Measurements from ENCODE around the gene AARSD1.
"Not testable (repeated sequence)": the region's sequence is repeated elsewhere in the genome, so short reads cannot be mapped to it uniquely, and the experiment has no call there.

AARSD1 gene

GRCh38 chr17:42980274-42980765, 16.1 kb upstream of the AARSD1 start, which contains the start of gene RUNDC1:
TSS of gene RUNDC1 (plus strand) at chr17:42980565. CDS start at chr17:42980577, 12 bp downstream.
- peak; percentile 85 for DNase-seq

DNA sequence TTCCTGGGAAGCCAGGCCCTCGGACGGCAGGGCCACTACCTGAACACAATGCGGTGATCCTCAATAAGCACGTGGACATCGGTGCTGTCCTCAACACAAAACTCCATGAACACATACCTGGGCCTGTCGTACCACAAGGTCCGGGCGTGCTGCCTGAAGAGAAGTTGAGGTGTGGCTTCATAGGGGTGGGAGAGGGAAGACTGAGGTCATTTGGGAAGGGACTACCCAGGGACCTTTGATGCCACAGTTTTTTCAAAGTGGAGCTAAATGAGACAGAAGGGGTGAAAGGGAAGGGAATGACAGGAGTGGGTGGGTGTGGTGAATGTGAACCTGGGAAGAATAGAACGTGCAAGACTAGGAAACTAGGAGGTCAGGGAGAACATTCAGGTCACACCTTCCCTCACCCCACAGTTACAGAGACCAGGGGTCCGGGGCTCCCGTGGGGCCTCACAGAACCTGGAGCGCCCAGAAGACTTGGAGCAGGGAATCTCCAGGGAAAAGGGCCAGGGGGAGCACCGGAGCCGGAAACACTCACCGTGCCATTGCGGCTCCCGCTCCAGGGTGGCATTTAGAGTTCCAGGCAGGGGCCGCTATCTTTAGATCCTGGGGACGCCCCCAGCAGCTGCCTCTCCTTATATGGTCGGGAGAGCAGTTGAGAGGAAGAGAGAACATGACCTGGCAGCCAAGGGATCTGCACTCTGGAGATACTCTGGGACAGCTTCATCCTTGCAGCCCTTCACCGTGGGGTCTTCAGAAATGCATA, 15.4 kb upstream of the AARSD1 start, which contains the start of gene PTGES3L:
Gene PTGES3L (minus strand): TSS at position 570 of the 763 bp plus-strand sequence. CDS start 27 bp downstream, at position 543.
- no peak for DNase-seq

DNA sequence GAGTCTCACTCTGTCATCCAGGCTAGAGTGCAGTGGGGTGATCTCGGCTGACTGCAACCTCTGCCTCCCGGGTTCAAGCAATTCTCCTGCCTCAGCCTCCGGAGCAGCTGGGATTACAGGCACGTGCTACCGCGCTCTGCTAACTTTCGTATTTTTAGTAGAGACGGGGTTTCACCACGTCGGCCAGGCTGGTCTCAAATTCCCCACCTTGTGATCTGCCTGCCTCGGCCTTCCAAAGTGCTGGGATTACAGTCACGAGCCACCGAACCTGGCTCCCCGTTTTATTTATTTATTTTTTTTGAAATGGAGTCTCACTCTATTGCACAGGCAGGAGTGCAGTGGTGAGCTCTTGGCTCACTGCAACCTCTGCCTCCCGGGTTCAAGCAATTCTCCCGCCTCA, 11.4 kb upstream of the AARSD1 start:
- DNase-seq = not testable (repeated sequence)

GRCh38 chr17:42975265-42975664, 11.0 kb upstream of the AARSD1 start:
- DNase-seq = no peak

DNA sequence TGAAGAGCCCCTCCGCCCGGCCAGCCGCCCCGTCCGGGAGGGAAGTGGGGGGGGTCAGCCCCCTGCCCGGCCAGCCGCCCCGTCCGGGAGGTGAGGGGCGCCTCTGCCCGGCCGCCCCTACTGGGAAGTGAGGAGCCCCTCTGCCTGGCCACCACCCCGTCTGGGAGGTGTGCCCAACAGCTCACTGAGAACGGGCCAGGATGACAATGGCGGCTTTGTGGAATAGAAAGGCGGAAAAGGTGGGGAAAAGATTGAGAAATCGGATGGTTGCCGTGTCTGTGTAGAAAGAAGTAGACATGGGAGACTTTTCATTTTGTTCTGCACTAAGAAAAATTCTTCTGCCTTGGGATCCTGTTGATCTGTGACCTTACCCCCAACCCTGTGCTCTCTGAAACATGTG, 9.1 kb upstream of the AARSD1 start:
- not testable (repeated sequence) for DNase-seq

DNA sequence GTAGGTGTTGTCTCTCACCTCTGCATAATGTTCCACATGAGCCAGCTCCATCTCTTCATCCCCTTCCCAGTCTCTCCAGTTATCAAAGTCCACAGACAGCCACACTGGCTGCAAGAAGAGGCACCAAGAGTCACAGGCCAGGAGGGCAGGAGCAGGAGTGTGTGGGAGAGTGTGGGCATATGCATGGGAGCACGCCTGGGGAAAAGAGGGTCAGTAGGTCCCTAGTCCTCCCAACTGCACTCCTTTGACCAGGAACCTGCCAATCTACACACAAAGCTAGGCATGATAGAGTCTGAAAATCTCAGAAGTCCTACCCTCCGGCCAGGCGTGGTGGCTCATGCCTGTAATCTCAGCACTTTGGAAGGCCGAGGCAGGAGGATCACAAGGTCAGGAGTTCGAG, 7.3 kb upstream of the AARSD1 start:
- DNase-seq = no peak

DNA sequence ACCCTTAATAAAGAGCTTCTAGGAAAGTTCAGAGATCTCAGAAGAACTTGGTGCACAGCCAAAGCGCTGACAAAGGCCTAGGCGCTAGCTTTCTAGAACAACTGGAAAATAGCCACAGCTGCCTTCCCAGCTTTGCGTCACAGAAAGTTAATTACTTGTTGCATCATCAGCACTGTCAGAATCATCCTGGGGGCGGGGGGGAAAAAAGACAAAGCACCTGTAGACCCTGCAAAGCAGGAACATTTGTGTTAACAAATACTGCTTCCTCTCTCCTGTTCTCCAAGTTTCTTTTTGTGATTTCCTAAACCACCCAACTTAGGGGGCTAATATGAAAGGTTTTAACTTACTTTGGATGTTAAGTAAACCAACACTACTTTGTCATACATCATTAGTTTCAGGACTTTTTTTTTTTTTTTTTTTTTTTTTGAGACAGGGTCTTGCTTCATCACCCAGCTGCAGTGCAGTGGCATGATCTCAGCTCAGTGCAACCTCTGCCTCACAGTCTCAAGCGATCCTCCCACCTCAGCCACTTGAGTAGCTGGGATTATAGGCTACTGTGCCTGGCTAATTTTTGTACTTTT, 4.8 kb upstream of the AARSD1 start:
- DNase-seq = no peak

GRCh38 chr17:42967925-42968324, 3.7 kb upstream of the AARSD1 start:
- no peak for DNase-seq

DNA sequence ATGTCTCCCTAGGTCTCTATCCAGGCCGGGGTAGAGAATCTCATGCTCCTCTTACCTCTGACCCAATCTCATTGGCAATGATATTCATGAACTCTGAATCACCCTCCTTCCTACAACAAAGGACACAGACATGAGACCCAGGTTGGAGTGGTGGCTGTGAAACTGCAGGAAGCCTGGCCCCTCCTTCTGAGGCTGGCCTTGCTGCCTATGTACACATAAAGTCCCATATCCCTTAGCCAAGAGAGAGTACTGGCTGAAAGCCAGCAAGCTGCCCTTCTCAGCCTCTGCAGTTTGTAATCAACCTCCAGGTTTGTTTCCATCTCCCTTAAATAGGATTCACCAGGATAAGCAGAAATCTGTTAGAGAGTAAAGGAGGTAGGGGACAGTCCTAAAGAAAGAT, 10.6 kb downstream of the AARSD1 start:
- DNase-seq = no peak

- no peak for DNase-seq
Measured at GRCh38 chr17:42950044-42950783, 14.0 kb downstream of the AARSD1 start.

GRCh38 chr17:42946812-42947211, 17.4 kb downstream of the AARSD1 start:
- no peak for DNase-seq

GRCh38 chr17:42944211-42944610, 20.0 kb downstream of the AARSD1 start:
- DNase-seq = no peak

DNA sequence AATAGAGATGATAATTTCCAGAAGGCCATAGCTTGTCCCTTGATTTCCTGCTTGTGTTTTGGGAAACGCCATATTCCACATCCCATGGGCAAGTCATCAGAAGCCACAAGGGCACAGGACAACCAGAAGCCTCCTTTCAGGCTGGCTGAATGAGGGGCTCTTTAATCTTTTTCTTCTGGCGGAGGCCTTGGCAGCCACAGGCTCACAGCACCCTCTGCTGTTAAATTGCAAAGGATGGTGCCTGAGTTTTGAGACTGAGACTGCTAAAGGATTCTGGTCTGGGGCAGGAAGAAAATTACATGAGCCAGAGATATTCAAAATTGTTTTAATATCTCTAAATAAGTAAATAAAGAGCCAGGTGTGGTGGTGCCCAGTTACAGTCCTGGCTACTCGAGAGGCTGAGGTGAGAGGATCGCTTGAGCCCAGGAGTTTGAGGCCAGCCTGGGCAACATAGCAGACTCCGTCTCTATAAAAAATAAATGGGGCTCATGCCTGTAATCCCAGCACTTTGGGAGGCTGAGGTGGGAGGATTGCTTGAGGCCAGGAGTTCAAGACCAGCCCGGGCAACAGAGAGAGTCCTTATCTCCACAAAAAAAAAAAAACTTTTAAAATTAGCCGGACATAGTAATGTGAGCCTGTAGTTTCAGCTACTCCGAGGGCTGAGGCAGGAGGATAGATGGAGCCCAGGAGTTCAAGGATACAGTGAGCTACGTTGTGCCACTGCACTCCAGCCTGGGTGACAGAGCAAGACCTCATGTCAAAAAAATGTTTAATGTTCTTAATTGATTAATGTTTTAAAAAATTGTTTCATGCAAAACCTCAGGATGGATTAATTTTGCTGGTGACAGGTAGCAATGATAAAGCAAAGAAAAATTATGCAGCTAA, 26.3 kb downstream of the AARSD1 start:
- DNase-seq = no peak

- DNase-seq = no peak
Measured at GRCh38 chr17:42929497-42929844, 34.8 kb downstream of the AARSD1 start.

GRCh38 chr17:42928714-42929496, 35.3 kb downstream of the AARSD1 start:
- no peak for DNase-seq

GRCh38 chr17:42924891-42925290, 39.4 kb downstream of the AARSD1 start:
- DNase-seq = no peak

DNA sequence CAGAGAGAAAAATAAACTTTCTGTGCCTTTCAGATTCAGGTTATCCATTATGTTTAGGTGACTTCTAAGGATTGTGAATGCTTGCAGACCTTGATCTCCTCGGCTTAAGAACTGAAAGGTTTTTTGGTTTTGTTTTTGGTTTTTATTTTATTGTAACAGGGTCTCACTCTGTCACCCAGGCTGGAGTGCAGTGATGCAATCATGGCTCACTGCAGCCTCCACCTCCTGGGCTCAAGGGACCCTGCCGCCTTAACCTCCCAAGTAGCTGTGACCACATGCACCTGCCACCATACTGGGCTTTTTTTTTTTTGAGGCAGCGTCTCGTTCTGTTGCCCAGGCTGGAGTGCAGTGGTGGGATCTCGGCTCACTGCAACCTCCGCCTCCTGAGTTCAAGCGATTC, 40.8 kb downstream of the AARSD1 start:
- not testable (repeated sequence) for DNase-seq

DNA sequence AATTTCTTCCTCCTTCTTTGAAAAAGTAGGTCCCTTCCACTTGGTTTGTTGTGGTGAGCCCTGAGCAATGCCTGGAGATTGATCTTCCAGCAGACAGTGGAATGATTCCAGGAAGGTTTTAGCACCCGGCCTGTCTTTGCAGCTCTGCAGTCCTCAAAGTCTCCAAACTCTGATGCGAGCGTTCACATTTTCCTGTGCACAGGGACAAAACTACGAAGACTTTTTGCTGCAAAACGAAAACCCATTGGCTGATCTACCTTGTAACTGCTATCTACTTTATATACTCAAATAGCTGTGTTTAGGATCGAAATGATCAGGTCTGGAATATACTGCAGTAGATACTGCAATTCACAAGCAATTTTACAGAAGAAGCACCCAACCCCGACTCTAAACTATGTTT, 42.0 kb downstream of the AARSD1 start:
- no peak for DNase-seq

DNA sequence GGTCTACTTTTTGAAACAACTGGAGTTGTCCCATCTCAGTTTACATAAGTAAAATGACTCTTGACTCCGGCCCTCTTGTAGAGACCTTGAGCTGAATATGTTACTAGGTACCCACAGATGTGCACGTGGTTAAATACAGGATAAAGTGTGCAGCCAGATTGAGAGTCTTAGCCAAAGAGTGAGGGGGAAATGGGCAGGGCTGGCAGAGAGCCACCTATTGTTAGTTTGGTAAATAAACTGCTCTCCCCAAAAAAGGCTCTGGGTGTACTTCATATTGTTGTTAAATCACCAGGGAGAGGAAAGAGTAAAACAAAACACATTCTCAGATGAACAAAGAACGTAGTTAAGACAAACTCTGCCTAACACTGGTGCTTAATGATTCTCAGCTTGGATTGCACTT, 43.3 kb downstream of the AARSD1 start:
- no peak for DNase-seq

GRCh38 chr17:42920106-42920900, 44.0 kb downstream of the AARSD1 start:
- DNase-seq = no peak
